GM18909 (cell line): ENCODE results near the gene PHF10.
"Not testable (repeated sequence)": the region's sequence is repeated elsewhere in the genome, so short reads cannot be mapped to it uniquely, and the experiment has no call there.

Experiments
- ATAC-seq: cut with Tn5 transposase; IDR thresholded peaks from one replicate; pipeline ENCODE4 v1.9.1; 2021; ENCODE audit warnings: mild to moderate bottlenecking; ENCODE audit not compliant: unreplicated experiment, poor library complexity

PHF10 gene

GRCh38 chr6:169724494-169725124, at the start of gene PHF10:
TSS of gene PHF10 (minus strand) at chr6:169724500. CDS start at chr6:169723931, 569 bp downstream.
- ATAC-seq = peak; percentile 45

- no peak for ATAC-seq
These were observed 42.8 kb upstream of the PHF10 start for GRCh38 chr6:169766921-169767736.

DNA sequence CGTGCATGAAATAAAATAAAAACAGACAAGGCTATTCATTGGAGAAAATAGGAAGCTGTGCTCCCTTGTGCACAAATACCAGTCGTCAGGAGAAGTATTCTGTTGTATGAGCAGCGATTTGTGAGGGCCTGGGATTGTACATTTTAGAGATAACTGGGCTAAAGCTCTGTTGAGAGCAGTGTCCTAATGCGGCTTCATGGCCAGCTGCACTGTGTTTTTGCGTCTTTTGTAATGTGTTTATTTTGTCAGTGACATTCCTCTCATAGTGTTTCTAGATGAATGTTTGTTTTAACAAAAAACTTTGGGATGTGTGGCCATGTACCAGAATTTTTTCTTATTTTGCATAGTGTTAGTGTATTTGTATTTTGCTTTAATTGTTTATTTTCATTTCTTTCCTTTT, 41.9 kb upstream of the PHF10 start:
- no peak for ATAC-seq

DNA sequence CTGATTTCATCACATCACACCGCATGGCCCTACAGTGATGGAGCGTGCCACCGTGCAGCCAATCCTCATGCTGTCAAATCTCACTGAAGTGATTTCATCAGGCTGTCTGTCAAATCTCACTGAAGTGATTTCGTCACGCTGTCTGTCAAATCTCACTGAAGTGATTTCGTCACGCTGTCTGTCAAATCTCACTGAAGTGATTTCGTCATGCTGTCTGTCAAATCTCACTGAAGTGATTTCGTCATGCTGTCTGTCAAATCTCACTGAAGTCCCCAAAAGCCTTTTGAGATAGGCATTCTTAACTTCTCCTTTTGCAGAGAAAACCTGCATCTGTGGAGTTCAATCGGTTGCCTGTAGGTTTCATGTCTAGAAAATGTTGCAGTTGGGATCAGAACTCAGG, 41.5 kb upstream of the PHF10 start:
- not testable (repeated sequence) for ATAC-seq

DNA sequence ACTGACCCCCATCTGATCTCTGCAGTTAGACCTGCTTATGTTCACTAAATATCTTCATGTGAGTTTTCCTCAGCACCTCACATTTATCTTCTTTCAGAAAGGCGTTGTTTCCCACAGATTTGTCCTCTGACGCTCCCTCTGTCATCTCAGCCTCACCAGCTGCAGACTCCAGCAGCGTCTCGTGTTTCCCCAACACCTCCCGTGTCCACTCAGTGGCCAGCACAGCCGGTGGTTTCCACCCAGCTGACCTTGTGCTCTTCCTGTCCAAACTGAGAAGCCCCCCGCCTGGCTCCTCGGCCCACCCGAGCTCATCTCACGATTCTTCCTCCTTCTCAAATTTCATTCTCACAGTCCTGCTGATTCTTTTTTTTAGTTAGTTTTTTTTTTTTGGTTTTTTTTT, 39.6 kb upstream of the PHF10 start:
- ATAC-seq = no peak

- no peak for ATAC-seq
These were observed 39.0 kb upstream of the PHF10 start for GRCh38 chr6:169763308-169763707.

DNA sequence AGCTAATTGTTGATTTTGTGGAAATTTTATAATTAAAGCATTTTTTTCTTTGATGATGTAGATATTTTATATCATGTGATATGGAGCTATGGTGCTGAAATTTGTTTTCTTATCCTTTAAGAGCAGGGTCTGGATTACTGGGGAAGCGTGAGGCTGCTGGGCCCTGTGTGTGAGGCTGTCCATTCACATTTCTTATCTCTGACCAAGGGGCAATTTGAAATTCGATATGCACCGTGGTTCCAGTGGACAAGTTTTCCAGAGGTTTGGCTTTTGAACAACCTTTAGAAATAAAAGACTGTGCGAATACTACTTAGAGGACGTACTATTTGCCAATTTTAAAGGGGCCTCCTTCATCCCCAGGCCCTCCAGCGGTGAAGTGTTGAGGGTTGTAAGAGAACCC, 30.9 kb upstream of the PHF10 start:
- ATAC-seq = no peak

GRCh38 chr6:169752074-169752623, 27.8 kb upstream of the PHF10 start:
- no peak for ATAC-seq

- peak; percentile 97 for ATAC-seq
These were observed 27.2 kb upstream of the PHF10 start, which contains the start of the genes DYNLT2 and ERMARD for GRCh38 chr6:169751242-169752073. TSS of gene DYNLT2 (minus strand) at chr6:169751572. CDS start at chr6:169751458, 114 bp downstream. TSS of gene ERMARD (plus strand) at chr6:169751622. CDS start at chr6:169751658, 36 bp downstream.

DNA sequence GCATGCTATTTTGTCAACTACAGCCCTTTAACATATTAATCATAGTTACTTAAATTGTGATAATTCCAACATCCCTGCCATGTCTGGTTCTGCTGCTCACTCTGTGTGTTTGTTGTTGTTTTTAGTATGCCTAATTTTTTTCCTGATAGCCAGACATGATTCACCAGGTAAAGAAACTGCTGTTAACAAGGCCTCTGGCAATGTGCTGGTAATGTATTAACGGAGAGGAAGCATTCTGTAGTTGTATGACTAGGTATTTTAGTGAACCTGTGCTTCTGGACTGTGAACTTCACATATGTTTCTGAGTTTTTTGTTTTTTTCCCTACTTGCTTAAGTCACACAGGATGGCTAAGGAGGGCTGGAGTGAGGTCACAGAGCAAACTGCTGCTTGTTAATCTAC, 22.3 kb upstream of the PHF10 start:
- no peak for ATAC-seq

DNA sequence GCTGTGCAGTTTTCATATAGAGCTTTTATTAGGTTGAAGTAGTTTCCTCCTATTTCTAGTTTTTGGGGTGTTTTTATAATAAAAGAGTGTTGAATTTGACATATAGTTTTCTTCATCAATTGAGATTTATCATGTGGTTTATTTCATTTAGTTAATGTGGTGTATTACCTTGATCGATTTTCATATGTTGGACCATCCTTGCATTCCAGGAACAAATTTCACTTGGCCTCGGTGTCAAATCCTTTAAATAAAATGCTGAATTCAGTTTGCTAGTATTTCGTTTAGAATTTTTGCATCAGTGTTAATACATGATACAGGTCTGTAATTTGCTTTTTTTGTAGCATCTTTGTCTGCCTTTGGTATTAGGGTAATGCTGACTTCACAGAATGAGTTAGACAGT, 21.1 kb upstream of the PHF10 start:
- no peak for ATAC-seq

- ATAC-seq = no peak
These were observed 17.0 kb upstream of the PHF10 start for GRCh38 chr6:169741344-169741743.

DNA sequence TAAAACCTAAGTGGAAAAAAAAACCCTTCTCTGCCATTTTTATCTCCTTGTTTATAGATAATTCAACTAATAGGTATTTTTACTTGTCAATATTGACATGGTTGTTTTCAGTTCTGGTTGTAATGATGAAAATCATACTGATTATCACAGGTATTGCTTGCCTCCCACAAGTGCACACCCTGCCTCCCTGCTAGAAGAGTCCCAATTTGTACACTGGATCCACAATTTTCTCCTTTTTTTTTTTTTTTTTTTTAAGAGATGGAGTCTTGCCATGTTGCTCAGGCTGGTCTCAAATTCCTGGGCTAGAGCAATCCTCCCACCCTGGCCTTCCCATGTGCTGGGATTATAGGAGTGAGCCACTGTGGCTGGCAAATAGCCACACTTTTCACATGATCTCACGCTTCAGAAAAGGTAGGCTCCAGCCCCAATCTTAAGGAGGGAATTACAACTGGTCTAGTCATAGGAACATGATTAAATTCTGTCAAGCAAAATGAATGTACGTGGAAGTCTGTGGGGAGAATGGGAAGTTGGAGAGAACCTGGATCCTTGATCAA, 14.8 kb upstream of the PHF10 start:
- no peak for ATAC-seq

GRCh38 chr6:169738204-169738975, 14.1 kb upstream of the PHF10 start:
- no peak for ATAC-seq

- ATAC-seq = no peak
These were observed 5.7 kb upstream of the PHF10 start for GRCh38 chr6:169729961-169730360.

GRCh38 chr6:169726963-169727362, 2.7 kb upstream of the PHF10 start:
- no peak for ATAC-seq

- no peak for ATAC-seq
These were observed 1.7 kb upstream of the PHF10 start for GRCh38 chr6:169726049-169726400.

DNA sequence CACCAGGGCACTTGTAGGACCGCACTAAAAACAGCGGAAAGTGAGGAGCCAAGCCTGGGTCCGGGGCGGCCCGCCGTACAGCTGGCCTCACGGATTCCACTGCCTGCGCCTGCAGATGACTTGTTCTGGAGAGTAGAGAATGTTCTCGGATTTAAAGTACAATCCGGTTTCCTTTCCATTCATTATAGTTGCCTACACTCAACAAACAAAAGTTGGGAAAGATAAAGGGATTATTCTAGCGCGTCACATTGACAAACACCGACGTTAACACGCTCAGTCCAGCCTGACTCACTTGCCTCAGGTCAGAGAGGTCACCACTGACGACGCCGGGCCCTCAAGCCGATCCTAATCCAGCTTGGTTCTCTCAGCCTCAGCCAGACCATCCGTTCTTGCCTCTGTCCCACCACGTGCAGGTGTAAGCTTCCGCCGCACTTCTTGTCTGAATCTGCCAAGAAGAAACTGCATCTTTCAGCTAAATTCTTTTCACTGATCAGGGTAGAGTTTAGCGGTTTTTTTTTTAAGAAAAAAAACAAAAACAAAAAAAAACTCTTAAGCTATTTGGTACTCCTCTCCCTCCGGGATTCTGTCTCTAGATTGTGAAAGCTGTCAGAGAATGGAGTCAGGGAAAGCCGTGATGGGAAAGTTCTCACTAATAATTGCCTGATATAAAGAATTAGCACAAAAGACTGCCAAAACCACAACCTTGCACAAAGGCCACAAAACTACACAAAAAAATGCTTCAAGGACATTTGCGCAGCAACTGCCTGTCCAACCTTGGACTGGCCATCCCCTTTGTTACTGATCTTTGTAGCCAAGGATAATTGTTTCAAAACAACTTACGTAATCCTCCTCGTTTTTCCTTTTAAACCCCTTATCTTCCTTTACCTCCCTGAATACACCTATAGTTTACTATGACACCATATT, 1.1 kb upstream of the PHF10 start:
- peak; percentile 11 for ATAC-seq
